Bronchial epithelial cell (primary cell): Measurements from ENCODE around the gene UBE2M. TPM values are rescaled to one million over a fixed set of nuclear protein-coding genes. Genes with fewer than 3 reads are reported as not detected.
"Not testable (repeated sequence)": the region's sequence is repeated elsewhere in the genome, so short reads cannot be mapped to it uniquely, and the experiment has no call there.

Experiments
- DNase-seq: peaks from one replicate; pipeline ENCODE4 v3.0.0-alpha.2; 2010; ENCODE audit warnings: low read depth
- FAIRE-seq: peaks from 2 replicates; lab custom pipeline; 2011; peaks lifted over from hg19 to GRCh38; lab: Jason Lieb, UNC
- H3K27me3 ChIP-seq: 2 replicates; pipeline ENCODE4 v1.5.1; 2011; ENCODE audit warnings: low read length; ENCODE audit not compliant: control insufficient read depth, insufficient read depth
- H3K36me3 ChIP-seq: 2 replicates; pipeline ENCODE4 v1.5.1; 2011; ENCODE audit warnings: low read length; ENCODE audit not compliant: control insufficient read depth, insufficient read depth
- H3K4me3 ChIP-seq: 2 replicates; pipeline ENCODE4 v1.5.1; 2011; ENCODE audit warnings: mild to moderate bottlenecking, low read depth, low read length, control low read depth
- CTCF ChIP-seq: IDR thresholded peaks from 2 replicates; pipeline ENCODE4 v1.5.1; 2011; ENCODE audit warnings: mild to moderate bottlenecking, moderate library complexity, low read length, control low read depth, inconsistent platforms; ENCODE audit not compliant: insufficient read depth, severe bottlenecking
- total RNA-seq: library from RNA; depleted of rRNA; stranded (reverse); fragments of >200 nt; gene quantifications from 2 replicates; pipeline ENCODE4 v1.2.1, GENCODE V29; 2014

UBE2M gene
- total RNA-seq: 128 and 159 TPM in 2 replicates

GRCh38 chr19:58558066-58558622, at the start of gene UBE2M:
TSS of gene UBE2M (minus strand) at chr19:58558611. CDS start at chr19:58558381, 230 bp downstream.
- H3K27me3 ChIP-seq: no peaks in the 10 kb centered on the region
- peak within 1 kb of the TSS; percentile 89 for H3K4me3 ChIP-seq
- DNase-seq (no peak), FAIRE-seq (no peak)
- no peak for TF ChIP-seq CTCF
- peaks cover 11% of the 10 kb centered on the region for H3K36me3 ChIP-seq

- H3K27me3 ChIP-seq, FAIRE-seq, H3K4me3 ChIP-seq, DNase-seq, H3K36me3 ChIP-seq: not testable (repeated sequence)
Observed at GRCh38 chr19:58607213-58607612, 48.8 kb upstream of the UBE2M start.

DNA sequence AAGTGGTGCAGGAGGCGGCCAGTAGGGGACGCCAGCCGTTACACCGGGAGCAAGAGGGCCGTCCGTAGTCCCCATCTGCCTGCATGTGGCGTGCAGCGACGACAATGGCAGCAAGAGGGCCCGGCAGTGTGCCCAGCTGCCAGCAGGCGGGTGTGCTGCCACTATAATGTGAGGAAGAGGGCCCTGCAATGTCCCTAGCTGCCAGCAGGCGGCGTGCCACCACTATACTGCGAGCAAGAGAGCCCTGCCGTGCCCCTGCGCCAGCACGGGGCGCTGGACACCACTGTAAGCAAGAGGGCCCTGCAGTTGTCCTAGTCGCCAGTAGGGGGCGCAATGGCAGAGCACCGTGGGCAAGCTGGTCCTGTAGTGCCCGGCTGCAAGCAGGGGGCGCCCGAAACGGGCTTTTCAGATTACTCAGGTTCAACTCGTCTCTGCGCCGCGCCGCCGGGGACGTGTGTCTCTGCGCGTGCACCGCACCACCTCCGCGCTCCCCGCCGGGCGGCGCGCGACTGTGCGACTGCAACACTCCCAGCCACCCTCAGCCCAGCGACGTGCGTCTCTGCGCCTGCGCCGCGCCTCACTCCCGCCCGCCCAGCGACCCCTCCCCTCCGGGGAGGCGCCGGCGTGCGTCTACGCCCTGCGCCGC, 48.0 kb upstream of the UBE2M start:
- not testable (repeated sequence) for H3K4me3 ChIP-seq, FAIRE-seq, H3K27me3 ChIP-seq, H3K36me3 ChIP-seq, DNase-seq

- FAIRE-seq (no peak), DNase-seq (no peak)
- no peak for TF ChIP-seq CTCF
- H3K4me3 ChIP-seq: no peak overlapping the region
- H3K27me3 ChIP-seq: no peaks in the 10 kb centered on the region
- peaks cover 7% of the 10 kb centered on the region for H3K36me3 ChIP-seq
Observed at GRCh38 chr19:58586133-58586765, 27.8 kb upstream of the UBE2M start.

DNA sequence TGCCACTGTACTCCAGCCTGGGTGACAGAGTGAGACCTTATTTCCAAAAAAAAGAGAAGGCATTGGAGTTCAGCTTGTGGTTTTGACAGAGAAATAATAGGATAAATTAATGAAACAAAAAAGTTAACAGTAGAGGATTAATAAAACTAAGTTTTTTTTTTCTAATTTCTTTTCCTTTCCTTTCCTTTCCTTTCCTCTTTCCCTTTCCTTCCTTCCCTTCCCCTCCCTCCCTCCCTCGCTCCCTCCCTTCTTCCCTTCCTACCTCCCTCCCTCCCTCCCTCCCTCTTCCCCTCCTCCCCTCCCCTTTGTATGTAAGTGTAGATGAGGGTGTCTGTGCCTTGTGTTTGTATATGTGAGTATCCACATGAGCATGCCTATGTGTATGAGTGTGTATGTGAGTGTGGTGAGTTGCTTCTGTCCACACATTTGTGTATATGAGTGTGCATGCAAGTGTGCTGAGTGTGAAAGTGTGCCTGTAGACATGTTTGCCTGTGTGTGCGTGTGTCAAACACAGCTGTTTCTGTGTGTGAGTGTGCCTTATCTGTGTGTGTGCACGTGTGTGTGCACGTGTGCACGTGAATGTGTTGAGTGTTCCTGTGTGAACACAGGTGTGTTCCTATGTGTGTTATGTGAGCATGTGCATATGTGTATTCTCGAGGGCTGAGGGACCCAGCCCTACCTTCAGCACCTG, 27.2 kb upstream of the UBE2M start:
- FAIRE-seq (no peak), DNase-seq (no peak)
- no peak overlapping the region for H3K4me3 ChIP-seq
- no peaks in the 10 kb centered on the region for H3K27me3 ChIP-seq
- TF ChIP-seq CTCF: no peak
- H3K36me3 ChIP-seq: peaks cover 7% of the 10 kb centered on the region

GRCh38 chr19:58584498-58585441, 26.4 kb upstream of the UBE2M start:
- Histone ChIP-seq H3K27me3 (no peaks in the 10 kb centered on the region), H3K4me3 (no peak overlapping the region), H3K36me3 (peaks cover 7% of the 10 kb centered on the region)
- no peak for TF ChIP-seq CTCF
- DNase-seq (no peak), FAIRE-seq (no peak)
